Spleen (tissue), 7 donors: ENCODE measurements around the gene PUS7L.

Source experiments
- CTCF ChIP-seq, 11 experiments: fragments of 200-600 bp in 7 of 11; fragments of 450-650 bp in 4 of 11; sonication (generic) in 4 of 11; IDR thresholded peaks in 8 of 11; conservative IDR thresholded peaks in 3 of 11; 1 replicate in 7 of 11; 2 replicates in 4 of 11; pipeline versions ENCODE4 v1.4.0 to v1.8.0; 2016 to 2021; ENCODE audit warnings: antibody characterized with exemption in 11 of 11, inconsistent platforms in 4 of 11, mild to moderate bottlenecking in 1 of 11
- POLR2A ChIP-seq, 3 donors: fragments of 450-650 bp; IDR thresholded peaks; one replicate each; pipeline ENCODE4 v1.5.1; 2017; ENCODE audit warnings: antibody characterized with exemption in 3 of 3, mild to moderate bottlenecking in 1 of 3
- donor health status: DM: no; HTN: no; CAD: no; lungs with moderate emphysema.
- donor health status: DM: no; HTN: no; CAD: no.
- donor health status: DM: no; HTN: no; CAD: no.

- TF ChIP-seq CTCF (IDR thresholded peaks at IDR 0.05 in 8 of 11, conservative IDR thresholded peaks at IDR 0.05 in 3 of 11): no peak
- TF ChIP-seq POLR2A (IDR thresholded peaks at IDR 0.05): no peak
These were observed 37.2 kb upstream of the PUS7L start for GRCh38 chr12:43795716-43796280.
